Central memory CD8-positive, alpha-beta T cell (primary cell): ENCODE data around the gene ZNF507.
"Not testable (repeated sequence)": the region's sequence is repeated elsewhere in the genome, so short reads cannot be mapped to it uniquely, and the experiment has no call there.

Experiments used
- ATAC-seq: fragments of 150-1000 bp; cut with Tn5 transposase; replicated peaks from 2 replicates; pipeline ENCODE4 v1.10.0; 2022; ENCODE audit warnings: mild to moderate bottlenecking, moderate FRiP score, moderate number of reproducible peaks; ENCODE audit not compliant: poor library complexity, severe bottlenecking; ENCODE audit errors: extremely low read depth
- DNase-seq, 2 donors: peaks; one replicate each; pipeline ENCODE4 v3.0.0; 2021; ENCODE audit warnings: low spot score in 2 of 2
- H3K27ac Mint-ChIP-seq: one replicate; pipeline ENCODE4 v1.8.0; 2022; ENCODE audit warnings: low read depth, mild to moderate bottlenecking, moderate library complexity, mixed read lengths
- H3K27me3 Mint-ChIP-seq: one replicate; pipeline ENCODE4 v1.8.0; 2022; ENCODE audit warnings: mixed read lengths
- H3K36me3 Mint-ChIP-seq: one replicate; pipeline ENCODE4 v1.8.0; 2022; ENCODE audit warnings: mild to moderate bottlenecking, moderate library complexity, mixed read lengths; ENCODE audit not compliant: insufficient read depth
- H3K4me1 Mint-ChIP-seq: one replicate; pipeline ENCODE4 v1.8.0; 2022; ENCODE audit warnings: mixed read lengths
- H3K4me3 Mint-ChIP-seq: one replicate; pipeline ENCODE4 v1.8.0; 2022; ENCODE audit warnings: mild to moderate bottlenecking, moderate library complexity, mixed read lengths
- H3K9me3 Mint-ChIP-seq: one replicate; pipeline ENCODE4 v1.8.0; 2022; ENCODE audit warnings: mixed read lengths

Gene ZNF507

GRCh38 chr19:32415246-32415645 is 69.8 kb downstream of the ZNF507 start:
- ATAC-seq = no peak
- no peaks in the 10 kb centered on the region for H3K27me3 Mint-ChIP-seq
- H3K27ac Mint-ChIP-seq = no peak overlapping the region
- H3K4me3 Mint-ChIP-seq = no peak overlapping the region
- no peak for DNase-seq
- no peaks in the 10 kb centered on the region for H3K9me3 Mint-ChIP-seq
- H3K36me3 Mint-ChIP-seq = peaks cover 6% of the 10 kb centered on the region
- H3K4me1 Mint-ChIP-seq = no peaks in the 10 kb centered on the region

GRCh38 chr19:32415669-32416068 is 70.3 kb downstream of the ZNF507 start:
- Mint-ChIP-seq H3K27ac (no peak overlapping the region), H3K27me3 (no peaks in the 10 kb centered on the region), H3K4me1 (no peaks in the 10 kb centered on the region), H3K4me3 (no peak overlapping the region), H3K36me3 (peaks cover 5% of the 10 kb centered on the region), H3K9me3 (no peaks in the 10 kb centered on the region)
- DNase-seq (no peak), ATAC-seq (no peak)

GRCh38 chr19:32416749-32417456 is 71.5 kb downstream of the ZNF507 start:
- ATAC-seq = no peak
- peaks cover 6% of the 10 kb centered on the region for H3K4me1 Mint-ChIP-seq
- H3K36me3 Mint-ChIP-seq = peaks cover 2% of the 10 kb centered on the region

GRCh38 chr19:32418155-32418554 is 72.7 kb downstream of the ZNF507 start:
- Mint-ChIP-seq H3K9me3 (no peaks in the 10 kb centered on the region), H3K27ac (no peak overlapping the region), H3K4me3 (no peak overlapping the region), H3K36me3 (peaks cover 2% of the 10 kb centered on the region), H3K4me1 (peaks cover 11% of the 10 kb centered on the region), H3K27me3 (no peaks in the 10 kb centered on the region)
- ATAC-seq = no peak
- no peak for DNase-seq

More at GRCh38 chr19:32416749-32417456, 71.5 kb downstream of the ZNF507 start:
- DNase-seq = no peak
- Mint-ChIP-seq H3K27me3 (no peaks in the 10 kb centered on the region), H3K27ac (no peak overlapping the region), H3K4me3 (no peak overlapping the region), H3K9me3 (no peaks in the 10 kb centered on the region)

GRCh38 chr19:32421589-32422361 is 76.4 kb downstream of the ZNF507 start:
- peak overlapping the region; percentile 4 for H3K27ac Mint-ChIP-seq
- peaks cover 11% of the 10 kb centered on the region for H3K4me1 Mint-ChIP-seq
- H3K27me3 Mint-ChIP-seq = no peaks in the 10 kb centered on the region
- no peak overlapping the region for H3K4me3 Mint-ChIP-seq
- peaks cover 3% of the 10 kb centered on the region for H3K36me3 Mint-ChIP-seq
- H3K9me3 Mint-ChIP-seq = no peaks in the 10 kb centered on the region
- peak; percentile 19 for ATAC-seq
- no peak for DNase-seq

- Mint-ChIP-seq H3K4me3 (no peak overlapping the region), H3K36me3 (peaks cover 3% of the 10 kb centered on the region), H3K9me3 (no peaks in the 10 kb centered on the region), H3K27me3 (no peaks in the 10 kb centered on the region), H3K4me1 (peaks cover 11% of the 10 kb centered on the region), H3K27ac (no peak overlapping the region)
- no peak for ATAC-seq
- no peak for DNase-seq
Measured at GRCh38 chr19:32422435-32422834, 77.0 kb downstream of the ZNF507 start.

- ATAC-seq, H3K36me3 Mint-ChIP-seq, H3K9me3 Mint-ChIP-seq, H3K27ac Mint-ChIP-seq, H3K4me3 Mint-ChIP-seq, H3K27me3 Mint-ChIP-seq, DNase-seq: not testable (repeated sequence)
- peaks cover 11% of the 10 kb centered on the region for H3K4me1 Mint-ChIP-seq
Measured at GRCh38 chr19:32423944-32424343, 78.5 kb downstream of the ZNF507 start.

- H3K27me3 Mint-ChIP-seq = no peaks in the 10 kb centered on the region
- H3K27ac Mint-ChIP-seq = no peak overlapping the region
- DNase-seq = no peak
- ATAC-seq = no peak
- H3K4me1 Mint-ChIP-seq = no peaks in the 10 kb centered on the region
- no peak overlapping the region for H3K4me3 Mint-ChIP-seq
- peaks cover 8% of the 10 kb centered on the region for H3K36me3 Mint-ChIP-seq
- H3K9me3 Mint-ChIP-seq = no peaks in the 10 kb centered on the region
Measured at GRCh38 chr19:32427536-32427935, 82.1 kb downstream of the ZNF507 start.

GRCh38 chr19:32436692-32437091 is 91.3 kb downstream of the ZNF507 start:
- H3K9me3 Mint-ChIP-seq = no peaks in the 10 kb centered on the region
- DNase-seq (no peak), ATAC-seq (no peak)
- H3K4me1 Mint-ChIP-seq = no peaks in the 10 kb centered on the region
- no peak overlapping the region for H3K4me3 Mint-ChIP-seq
- no peaks in the 10 kb centered on the region for H3K27me3 Mint-ChIP-seq
- no peak overlapping the region for H3K27ac Mint-ChIP-seq
- H3K36me3 Mint-ChIP-seq = peaks cover 2% of the 10 kb centered on the region

GRCh38 chr19:32437096-32437495 is 91.7 kb downstream of the ZNF507 start:
- no peaks in the 10 kb centered on the region for H3K4me1 Mint-ChIP-seq
- H3K27me3 Mint-ChIP-seq = no peaks in the 10 kb centered on the region
- no peak for DNase-seq
- peaks cover 2% of the 10 kb centered on the region for H3K36me3 Mint-ChIP-seq
- H3K9me3 Mint-ChIP-seq = no peaks in the 10 kb centered on the region
- H3K27ac Mint-ChIP-seq = no peak overlapping the region
- H3K4me3 Mint-ChIP-seq = no peak overlapping the region
- no peak for ATAC-seq
